Mesothelial cell of epicardium (in vitro differentiated cells): ENCODE measurements around the gene FBXO38. TPM values are rescaled to one million over a fixed set of nuclear protein-coding genes. Genes with fewer than 3 reads are reported as not detected.

Source experiments
- DNase-seq, 2 experiments: peaks; one replicate each; pipeline ENCODE4 v3.0.0; 2021; ENCODE audit warnings: low spot score in 2 of 2; ENCODE audit not compliant: unreplicated experiment in 2 of 2
- H3K27ac Mint-ChIP-seq: 2 replicates; pipeline ENCODE4 v1.8.0; 2021; ENCODE audit warnings: mixed read lengths
- H3K27me3 Mint-ChIP-seq: 2 replicates; pipeline ENCODE4 v1.8.0; 2021; ENCODE audit warnings: low read depth, mixed read lengths
- H3K36me3 Mint-ChIP-seq: 2 replicates; pipeline ENCODE4 v1.8.0; 2021; ENCODE audit warnings: mixed read lengths
- H3K4me1 Mint-ChIP-seq: 2 replicates; pipeline ENCODE4 v1.8.0; 2021; ENCODE audit warnings: mixed read lengths
- H3K4me3 Mint-ChIP-seq: 2 replicates; pipeline ENCODE4 v1.8.0; 2021; ENCODE audit warnings: mild to moderate bottlenecking, moderate library complexity, mixed read lengths
- H3K9me3 Mint-ChIP-seq: 2 replicates; pipeline ENCODE4 v1.8.0; 2021; ENCODE audit warnings: mixed read lengths
- CTCF ChIP-seq: fragments of 200-600 bp; sonication (generic); IDR thresholded peaks from one replicate; pipeline ENCODE4 v1.5.0; 2021; ENCODE audit warnings: antibody characterized with exemption; ENCODE audit not compliant: unreplicated experiment
- total RNA-seq: library from RNA; stranded (reverse); gene quantifications from 3 replicates; pipeline ENCODE4 v1.2.1, GENCODE V29; 2021

FBXO38 gene
- total RNA-seq, 1 donor from 2014 or later = 55.8 TPM

GRCh38 chr5:148386041-148386440, 2.3 kb downstream of the FBXO38 start:
- DNase-seq = no peak
- TF ChIP-seq CTCF = no peak
- Mint-ChIP-seq H3K27ac (no peak overlapping the region), H3K4me3 (no peak overlapping the region), H3K4me1 (peaks cover 32% of the 10 kb centered on the region), H3K27me3 (no peaks in the 10 kb centered on the region), H3K36me3 (peaks cover 3% of the 10 kb centered on the region), H3K9me3 (no peaks in the 10 kb centered on the region)

GRCh38 chr5:148387325-148387724, 3.6 kb downstream of the FBXO38 start:
- no peak for DNase-seq
- no peaks in the 10 kb centered on the region for H3K27me3 Mint-ChIP-seq
- peaks cover 3% of the 10 kb centered on the region for H3K36me3 Mint-ChIP-seq
- TF ChIP-seq CTCF = no peak
- H3K27ac Mint-ChIP-seq = no peak overlapping the region
- peaks cover 36% of the 10 kb centered on the region for H3K4me1 Mint-ChIP-seq
- H3K9me3 Mint-ChIP-seq = no peaks in the 10 kb centered on the region
- H3K4me3 Mint-ChIP-seq = no peak overlapping the region

GRCh38 chr5:148388696-148389095, 4.9 kb downstream of the FBXO38 start:
- TF ChIP-seq CTCF = no peak
- Mint-ChIP-seq H3K4me1 (peaks cover 26% of the 10 kb centered on the region), H3K36me3 (peaks cover 3% of the 10 kb centered on the region), H3K27ac (no peak overlapping the region), H3K4me3 (no peak overlapping the region), H3K9me3 (no peaks in the 10 kb centered on the region), H3K27me3 (no peaks in the 10 kb centered on the region)
- DNase-seq = no peak

- Mint-ChIP-seq H3K4me1 (peaks cover 6% of the 10 kb centered on the region), H3K27ac (no peak overlapping the region), H3K9me3 (no peaks in the 10 kb centered on the region), H3K27me3 (no peaks in the 10 kb centered on the region), H3K4me3 (no peak overlapping the region), H3K36me3 (peaks cover 3% of the 10 kb centered on the region)
- no peak for TF ChIP-seq CTCF
- DNase-seq = no peak
Observed at GRCh38 chr5:148390914-148391313, 7.2 kb downstream of the FBXO38 start.

GRCh38 chr5:148391422-148391821, 7.7 kb downstream of the FBXO38 start:
- H3K4me3 Mint-ChIP-seq = no peak overlapping the region
- no peak for DNase-seq
- H3K27ac Mint-ChIP-seq = peak overlapping the region; percentile 4
- H3K36me3 Mint-ChIP-seq = peaks cover 3% of the 10 kb centered on the region
- peaks cover 3% of the 10 kb centered on the region for H3K4me1 Mint-ChIP-seq
- H3K27me3 Mint-ChIP-seq = no peaks in the 10 kb centered on the region
- H3K9me3 Mint-ChIP-seq = no peaks in the 10 kb centered on the region
- no peak for TF ChIP-seq CTCF

GRCh38 chr5:148393390-148393741, 9.6 kb downstream of the FBXO38 start:
- H3K27me3 Mint-ChIP-seq = no peaks in the 10 kb centered on the region
- H3K27ac Mint-ChIP-seq = no peak overlapping the region
- no peak for DNase-seq
- no peak overlapping the region for H3K4me3 Mint-ChIP-seq
- TF ChIP-seq CTCF = no peak
- peaks cover 3% of the 10 kb centered on the region for H3K36me3 Mint-ChIP-seq
- no peaks in the 10 kb centered on the region for H3K9me3 Mint-ChIP-seq
- peaks cover 11% of the 10 kb centered on the region for H3K4me1 Mint-ChIP-seq
